ENCODE data around the gene SLC39A11. TPM values are rescaled to one million over a fixed set of nuclear protein-coding genes. Genes with fewer than 3 reads are reported as not detected.
"Not testable (repeated sequence)": the region's sequence is repeated elsewhere in the genome, so short reads cannot be mapped to it uniquely, and the experiment has no call there.

Gene SLC39A11
- total RNA-seq, 1 donor from 2014 or later: 23.2 TPM

- Mint-ChIP-seq H3K36me3 (no peaks in the 10 kb centered on the region), H3K9me3 (no peaks in the 10 kb centered on the region), H3K4me1 (ENCODE audit: unreplicated experiment) (peaks cover 20% of the 10 kb centered on the region), H3K27ac (no peak overlapping the region), H3K27me3 (no peaks in the 10 kb centered on the region), H3K4me3 (no peak overlapping the region)
- DNase-seq (ENCODE audit: extremely low spot score, unreplicated experiment): no peak
- no peak for TF ChIP-seq CTCF (conservative IDR thresholded peaks at IDR 0.05)
These were observed 316.6 kb downstream of the SLC39A11 start for GRCh38 chr17:72775919-72776318.

- H3K36me3 Mint-ChIP-seq: peaks cover 4% of the 10 kb centered on the region
- DNase-seq (ENCODE audit: extremely low spot score, unreplicated experiment): no peak
- no peak for TF ChIP-seq CTCF (conservative IDR thresholded peaks at IDR 0.05)
- H3K4me3 Mint-ChIP-seq: no peak overlapping the region
- peaks cover 20% of the 10 kb centered on the region for H3K4me1 Mint-ChIP-seq (ENCODE audit: unreplicated experiment)
- peaks cover 5% of the 10 kb centered on the region for H3K9me3 Mint-ChIP-seq
- H3K27ac Mint-ChIP-seq: no peak overlapping the region
- H3K27me3 Mint-ChIP-seq: no peaks in the 10 kb centered on the region
These were observed 317.3 kb downstream of the SLC39A11 start for GRCh38 chr17:72775237-72775636.

- H3K27me3 Mint-ChIP-seq: no peaks in the 10 kb centered on the region
- H3K36me3 Mint-ChIP-seq: peaks cover 5% of the 10 kb centered on the region
- H3K4me3 Mint-ChIP-seq: no peak overlapping the region
- no peak for DNase-seq (ENCODE audit: extremely low spot score, unreplicated experiment)
- TF ChIP-seq CTCF (conservative IDR thresholded peaks at IDR 0.05): no peak
- no peak overlapping the region for H3K27ac Mint-ChIP-seq
- peaks cover 20% of the 10 kb centered on the region for H3K4me1 Mint-ChIP-seq (ENCODE audit: unreplicated experiment)
- peaks cover 9% of the 10 kb centered on the region for H3K9me3 Mint-ChIP-seq
These were observed 318.3 kb downstream of the SLC39A11 start for GRCh38 chr17:72774236-72774635.

- not testable (repeated sequence) for H3K27me3 Mint-ChIP-seq; H3K27ac Mint-ChIP-seq; H3K36me3 Mint-ChIP-seq; DNase-seq (ENCODE audit: extremely low spot score, unreplicated experiment); H3K4me3 Mint-ChIP-seq
- Mint-ChIP-seq H3K4me1 (ENCODE audit: unreplicated experiment) (peaks cover 20% of the 10 kb centered on the region), H3K9me3 (peaks cover 13% of the 10 kb centered on the region)
These were observed 319.3 kb downstream of the SLC39A11 start for GRCh38 chr17:72773225-72773624.

DNA sequence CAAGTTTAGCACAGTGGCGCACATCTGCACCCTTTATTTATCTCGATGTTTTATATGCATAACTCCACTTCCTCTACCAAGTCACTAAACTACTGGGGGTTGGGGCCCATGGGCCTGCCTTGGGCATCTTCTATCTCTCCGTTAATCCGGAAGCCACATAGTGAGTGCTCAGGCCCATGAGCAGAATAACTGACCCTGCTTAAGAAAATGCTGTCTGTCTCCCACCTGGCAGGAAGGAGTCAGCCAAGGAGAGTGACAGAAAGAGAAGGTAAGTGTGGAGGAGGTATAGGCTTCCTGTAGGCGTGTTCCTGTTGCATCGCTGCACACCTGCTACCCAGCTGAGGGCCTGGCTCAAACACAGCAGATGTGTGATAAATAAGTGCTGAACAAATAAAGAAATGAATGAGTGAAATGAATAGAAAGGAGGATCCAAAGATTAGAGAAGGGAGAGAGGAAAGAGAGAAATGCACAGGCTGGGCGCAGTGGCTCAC is 320.1 kb downstream of the SLC39A11 start:
- peaks cover 20% of the 10 kb centered on the region for H3K4me1 Mint-ChIP-seq (ENCODE audit: unreplicated experiment)
- H3K4me3 Mint-ChIP-seq: no peak overlapping the region
- H3K27me3 Mint-ChIP-seq: no peaks in the 10 kb centered on the region
- H3K36me3 Mint-ChIP-seq: peaks cover 9% of the 10 kb centered on the region
- no peak overlapping the region for H3K27ac Mint-ChIP-seq
- peaks cover 18% of the 10 kb centered on the region for H3K9me3 Mint-ChIP-seq
- no peak for DNase-seq (ENCODE audit: extremely low spot score, unreplicated experiment)
- TF ChIP-seq CTCF (conservative IDR thresholded peaks at IDR 0.05): no peak

GRCh38 chr17:72771734-72772133 is 320.8 kb downstream of the SLC39A11 start:
- no peak for TF ChIP-seq CTCF (conservative IDR thresholded peaks at IDR 0.05)
- H3K9me3 Mint-ChIP-seq: peaks cover 22% of the 10 kb centered on the region
- peaks cover 10% of the 10 kb centered on the region for H3K36me3 Mint-ChIP-seq
- H3K27ac Mint-ChIP-seq: no peak overlapping the region
- peaks cover 20% of the 10 kb centered on the region for H3K4me1 Mint-ChIP-seq (ENCODE audit: unreplicated experiment)
- no peak for DNase-seq (ENCODE audit: extremely low spot score, unreplicated experiment)
- no peak overlapping the region for H3K4me3 Mint-ChIP-seq
- H3K27me3 Mint-ChIP-seq: no peaks in the 10 kb centered on the region

All from type B pancreatic cell (in vitro differentiated cells).